ENCODE data around the gene YWHAQ. TPM values are rescaled to one million over a fixed set of nuclear protein-coding genes. Genes with fewer than 3 reads are reported as not detected.

Gene YWHAQ
- total and polyA plus RNA-seq, 4 donors: 68.8 to 145 (median 88.0) TPM

DNA sequence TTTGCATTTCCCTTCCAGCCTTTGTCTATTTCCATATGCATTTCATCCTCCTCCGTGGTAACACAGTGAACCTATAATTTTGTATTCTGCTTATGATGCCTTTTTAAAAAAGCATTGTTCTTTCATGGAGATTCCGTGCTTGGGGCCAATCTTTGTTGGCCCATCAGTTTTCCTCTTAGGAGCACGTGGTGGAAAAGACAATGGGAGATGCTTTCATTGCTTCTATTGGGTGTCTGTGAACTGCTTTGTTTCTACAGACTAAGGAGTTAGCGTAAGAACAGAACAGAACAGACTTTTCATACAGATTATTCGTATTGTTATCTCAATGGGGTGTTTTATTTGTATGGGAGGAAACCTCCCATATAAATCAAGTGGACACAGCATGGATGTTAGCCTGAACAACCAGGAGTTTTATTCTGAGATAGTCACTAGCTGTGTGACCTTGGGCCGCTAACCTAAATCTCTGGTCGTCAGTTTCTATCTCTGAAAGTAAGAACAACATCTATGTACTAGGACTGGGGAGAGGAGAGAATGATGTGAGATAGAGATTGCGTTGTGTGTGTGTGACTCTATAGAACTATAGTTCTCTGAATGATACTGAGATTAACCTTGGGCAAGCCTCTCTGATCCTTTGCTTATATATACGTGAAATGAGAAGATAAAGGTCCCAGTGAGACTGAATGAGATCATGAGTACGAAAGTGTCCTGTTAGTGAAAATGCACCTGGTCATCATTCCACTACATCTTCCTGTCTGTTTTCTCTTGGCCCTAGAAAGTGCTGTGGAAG, 22.9 kb upstream of the YWHAQ start:
- no peaks in the 10 kb centered on the region for H3K27me3 ChIP-seq (ENCODE audit: control insufficient read depth in 4 of 4, insufficient read depth in 4 of 4, low read length in 3 of 4)
- 84% methylated on average over 10 of the region's 10 CpGs for WGBS
- no peak overlapping the region for H3K27ac ChIP-seq (ENCODE audit: low read depth in 1 of 2, low read length in 2 of 2)
- DNase-seq (ENCODE audit: low spot score): no peak
- H3K9me3 ChIP-seq (ENCODE audit: control insufficient read depth in 4 of 4, low read length in 3 of 4): no peaks in the 10 kb centered on the region
- H3K4me3 ChIP-seq (ENCODE audit: low read depth in 1 of 3, low read length in 3 of 3): no peak overlapping the region
- H3K9ac ChIP-seq (ENCODE audit: low read depth in 1 of 2, low read length in 2 of 2): no peak overlapping the region
- TF ChIP-seq, protein P1, sequence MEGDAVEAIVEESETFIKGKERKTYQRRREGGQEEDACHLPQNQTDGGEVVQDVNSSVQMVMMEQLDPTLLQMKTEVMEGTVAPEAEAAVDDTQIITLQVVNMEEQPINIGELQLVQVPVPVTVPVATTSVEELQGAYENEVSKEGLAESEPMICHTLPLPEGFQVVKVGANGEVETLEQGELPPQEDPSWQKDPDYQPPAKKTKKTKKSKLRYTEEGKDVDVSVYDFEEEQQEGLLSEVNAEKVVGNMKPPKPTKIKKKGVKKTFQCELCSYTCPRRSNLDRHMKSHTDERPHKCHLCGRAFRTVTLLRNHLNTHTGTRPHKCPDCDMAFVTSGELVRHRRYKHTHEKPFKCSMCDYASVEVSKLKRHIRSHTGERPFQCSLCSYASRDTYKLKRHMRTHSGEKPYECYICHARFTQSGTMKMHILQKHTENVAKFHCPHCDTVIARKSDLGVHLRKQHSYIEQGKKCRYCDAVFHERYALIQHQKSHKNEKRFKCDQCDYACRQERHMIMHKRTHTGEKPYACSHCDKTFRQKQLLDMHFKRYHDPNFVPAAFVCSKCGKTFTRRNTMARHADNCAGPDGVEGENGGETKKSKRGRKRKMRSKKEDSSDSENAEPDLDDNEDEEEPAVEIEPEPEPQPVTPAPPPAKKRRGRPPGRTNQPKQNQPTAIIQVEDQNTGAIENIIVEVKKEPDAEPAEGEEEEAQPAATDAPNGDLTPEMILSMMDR (IDR thresholded peaks at IDR 0.05; ENCODE audit: low read depth, low read length, missing input control): no peak
- TF ChIP-seq SP1 (IDR thresholded peaks at IDR 0.05) (no peak), HNF4A (conservative IDR thresholded peaks at IDR 0.05) (no peak), FOXA1 (IDR thresholded peaks at IDR 0.05) (no peak), GABPA (IDR thresholded peaks at IDR 0.05 in 1 of 2, conservative IDR thresholded peaks at IDR 0.05 in 1 of 2) (no peak), RAD21 (IDR thresholded peaks at IDR 0.05) (no peak), FOXA2 (IDR thresholded peaks at IDR 0.05) (no peak), TAF1 (conservative IDR thresholded peaks at IDR 0.05) (no peak)
- TF ChIP-seq, protein P2, sequence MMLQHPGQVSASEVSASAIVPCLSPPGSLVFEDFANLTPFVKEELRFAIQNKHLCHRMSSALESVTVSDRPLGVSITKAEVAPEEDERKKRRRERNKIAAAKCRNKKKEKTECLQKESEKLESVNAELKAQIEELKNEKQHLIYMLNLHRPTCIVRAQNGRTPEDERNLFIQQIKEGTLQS (IDR thresholded peaks at IDR 0.05): no peak
- H3K36me3 ChIP-seq (ENCODE audit: control insufficient read depth in 4 of 4, insufficient read depth in 3 of 4, low read depth in 1 of 4, low read length in 3 of 4): no peaks in the 10 kb centered on the region
- no peaks in the 10 kb centered on the region for H3K4me1 ChIP-seq (ENCODE audit: control insufficient read depth in 4 of 4, insufficient read depth in 4 of 4, low read length in 3 of 4)

DNA sequence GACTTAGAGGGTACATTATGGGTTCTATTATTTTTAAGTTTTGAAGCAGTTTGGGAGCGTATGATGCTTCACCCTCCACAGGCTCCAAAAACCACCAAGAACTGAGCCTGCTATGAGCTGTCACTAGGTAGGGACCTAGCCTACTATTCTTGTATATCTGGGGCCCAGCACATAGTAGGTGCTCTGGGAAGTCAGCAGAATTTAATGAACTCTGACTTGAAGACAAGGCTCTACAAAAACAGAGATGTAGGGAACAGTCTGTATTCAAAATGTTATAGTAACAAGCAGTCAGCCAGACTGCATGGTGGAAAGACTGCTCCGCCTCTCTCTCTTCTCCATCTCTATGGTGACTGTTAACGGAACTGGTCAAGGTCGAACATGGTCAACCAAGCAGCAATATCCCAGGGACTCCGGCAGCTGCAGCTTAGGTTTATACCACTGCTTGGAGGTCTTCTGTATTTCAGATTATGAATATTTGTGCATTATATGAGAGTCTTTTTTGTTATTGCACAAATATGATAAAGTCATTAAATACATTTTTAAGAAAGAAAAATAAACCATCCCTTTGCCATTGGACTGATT, 22.2 kb upstream of the YWHAQ start:
- WGBS: 55% methylated on average over 5 of the region's 5 CpGs
- H3K27ac ChIP-seq (ENCODE audit: low read depth in 1 of 2, low read length in 2 of 2): no peak overlapping the region
- no peaks in the 10 kb centered on the region for H3K27me3 ChIP-seq (ENCODE audit: control insufficient read depth in 4 of 4, insufficient read depth in 4 of 4, low read length in 3 of 4)
- no peaks in the 10 kb centered on the region for H3K9me3 ChIP-seq (ENCODE audit: control insufficient read depth in 4 of 4, low read length in 3 of 4)
- TF ChIP-seq GABPA (IDR thresholded peaks at IDR 0.05 in 1 of 2, conservative IDR thresholded peaks at IDR 0.05 in 1 of 2): no peak
- TF ChIP-seq, protein P3, sequence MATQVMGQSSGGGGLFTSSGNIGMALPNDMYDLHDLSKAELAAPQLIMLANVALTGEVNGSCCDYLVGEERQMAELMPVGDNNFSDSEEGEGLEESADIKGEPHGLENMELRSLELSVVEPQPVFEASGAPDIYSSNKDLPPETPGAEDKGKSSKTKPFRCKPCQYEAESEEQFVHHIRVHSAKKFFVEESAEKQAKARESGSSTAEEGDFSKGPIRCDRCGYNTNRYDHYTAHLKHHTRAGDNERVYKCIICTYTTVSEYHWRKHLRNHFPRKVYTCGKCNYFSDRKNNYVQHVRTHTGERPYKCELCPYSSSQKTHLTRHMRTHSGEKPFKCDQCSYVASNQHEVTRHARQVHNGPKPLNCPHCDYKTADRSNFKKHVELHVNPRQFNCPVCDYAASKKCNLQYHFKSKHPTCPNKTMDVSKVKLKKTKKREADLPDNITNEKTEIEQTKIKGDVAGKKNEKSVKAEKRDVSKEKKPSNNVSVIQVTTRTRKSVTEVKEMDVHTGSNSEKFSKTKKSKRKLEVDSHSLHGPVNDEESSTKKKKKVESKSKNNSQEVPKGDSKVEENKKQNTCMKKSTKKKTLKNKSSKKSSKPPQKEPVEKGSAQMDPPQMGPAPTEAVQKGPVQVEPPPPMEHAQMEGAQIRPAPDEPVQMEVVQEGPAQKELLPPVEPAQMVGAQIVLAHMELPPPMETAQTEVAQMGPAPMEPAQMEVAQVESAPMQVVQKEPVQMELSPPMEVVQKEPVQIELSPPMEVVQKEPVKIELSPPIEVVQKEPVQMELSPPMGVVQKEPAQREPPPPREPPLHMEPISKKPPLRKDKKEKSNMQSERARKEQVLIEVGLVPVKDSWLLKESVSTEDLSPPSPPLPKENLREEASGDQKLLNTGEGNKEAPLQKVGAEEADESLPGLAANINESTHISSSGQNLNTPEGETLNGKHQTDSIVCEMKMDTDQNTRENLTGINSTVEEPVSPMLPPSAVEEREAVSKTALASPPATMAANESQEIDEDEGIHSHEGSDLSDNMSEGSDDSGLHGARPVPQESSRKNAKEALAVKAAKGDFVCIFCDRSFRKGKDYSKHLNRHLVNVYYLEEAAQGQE (IDR thresholded peaks at IDR 0.05): no peak
- TF ChIP-seq JUND (IDR thresholded peaks at IDR 0.05): no peak
- H3K36me3 ChIP-seq (ENCODE audit: control insufficient read depth in 4 of 4, insufficient read depth in 3 of 4, low read depth in 1 of 4, low read length in 3 of 4): no peaks in the 10 kb centered on the region
- no peaks in the 10 kb centered on the region for H3K4me1 ChIP-seq (ENCODE audit: control insufficient read depth in 4 of 4, insufficient read depth in 4 of 4, low read length in 3 of 4)
- no peak for DNase-seq (ENCODE audit: low spot score)
- H3K4me3 ChIP-seq (ENCODE audit: low read depth in 1 of 3, low read length in 3 of 3): no peak overlapping the region
- H3K9ac ChIP-seq (ENCODE audit: low read depth in 1 of 2, low read length in 2 of 2): no peak overlapping the region

All from liver (tissue), 9 donors.